Fibroblast of skin of scalp (primary cell): ENCODE measurements around the gene TMEM150B.

Experiments used
- DNase-seq: peaks from one replicate; pipeline ENCODE4 v3.0.0-alpha.2; 2013

TMEM150B gene

DNA sequence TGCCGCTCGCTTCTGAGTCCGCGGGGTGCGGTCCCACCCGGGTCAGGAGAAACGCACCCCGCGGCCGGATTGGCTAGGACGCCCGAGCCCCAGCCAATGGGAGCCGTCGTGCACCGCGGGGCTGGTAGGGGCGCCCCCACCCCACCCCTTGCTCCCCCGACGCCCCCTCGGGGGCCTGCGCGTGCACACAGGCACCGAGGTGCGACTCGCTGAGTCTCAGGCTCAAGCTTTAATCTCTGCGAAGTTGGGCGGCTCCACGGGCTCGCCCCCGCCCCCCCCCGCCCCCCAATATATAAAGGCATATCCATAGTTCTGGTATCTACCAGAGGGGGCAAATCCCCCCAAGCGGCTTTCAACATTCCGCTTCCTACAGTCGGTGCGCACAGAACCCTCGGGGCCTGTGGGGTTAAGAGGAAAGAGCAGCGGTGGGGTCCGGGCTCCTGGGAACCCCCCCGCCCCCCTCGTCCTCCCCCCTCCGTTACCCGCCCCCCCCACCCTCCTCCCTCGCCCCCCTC is 29.6 kb upstream of the TMEM150B start, which contains the start of gene COX6B2:
TSS of gene COX6B2 (minus strand) at position 22 of the 515 bp plus-strand sequence. CDS start 198 bp downstream, outside the sequence.
- no peak for DNase-seq

GRCh38 chr19:55353803-55354697 is 28.9 kb upstream of the TMEM150B start:
- peak; percentile 58 for DNase-seq

DNA sequence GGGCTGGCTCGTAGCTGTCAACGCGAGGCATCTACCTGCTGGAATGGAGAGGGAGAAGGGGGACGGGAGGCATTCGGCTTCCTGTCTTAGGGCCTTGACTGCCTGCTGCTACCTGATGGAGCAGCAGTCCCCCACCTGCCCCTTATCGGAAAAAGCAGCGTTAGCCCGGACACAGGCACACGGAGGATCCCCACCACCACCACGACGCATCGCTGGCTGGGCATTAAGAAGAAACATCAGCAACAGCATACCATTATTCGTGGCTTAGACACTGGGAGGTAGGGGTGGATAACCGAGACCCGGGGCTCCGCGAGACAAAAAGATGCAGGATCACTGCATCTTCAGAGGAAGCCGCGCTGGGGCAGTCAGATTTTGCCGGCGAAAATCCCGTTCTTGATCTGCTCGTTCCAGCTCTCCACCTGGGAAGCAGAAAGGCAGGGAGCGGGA is 28.2 kb upstream of the TMEM150B start:
- DNase-seq: no peak

- no peak for DNase-seq
Measured at GRCh38 chr19:55352549-55353145, 27.5 kb upstream of the TMEM150B start.

- no peak for DNase-seq
Measured at GRCh38 chr19:55352040-55352439, 26.9 kb upstream of the TMEM150B start.

GRCh38 chr19:55350620-55351315 is 25.6 kb upstream of the TMEM150B start:
- no peak for DNase-seq

DNA sequence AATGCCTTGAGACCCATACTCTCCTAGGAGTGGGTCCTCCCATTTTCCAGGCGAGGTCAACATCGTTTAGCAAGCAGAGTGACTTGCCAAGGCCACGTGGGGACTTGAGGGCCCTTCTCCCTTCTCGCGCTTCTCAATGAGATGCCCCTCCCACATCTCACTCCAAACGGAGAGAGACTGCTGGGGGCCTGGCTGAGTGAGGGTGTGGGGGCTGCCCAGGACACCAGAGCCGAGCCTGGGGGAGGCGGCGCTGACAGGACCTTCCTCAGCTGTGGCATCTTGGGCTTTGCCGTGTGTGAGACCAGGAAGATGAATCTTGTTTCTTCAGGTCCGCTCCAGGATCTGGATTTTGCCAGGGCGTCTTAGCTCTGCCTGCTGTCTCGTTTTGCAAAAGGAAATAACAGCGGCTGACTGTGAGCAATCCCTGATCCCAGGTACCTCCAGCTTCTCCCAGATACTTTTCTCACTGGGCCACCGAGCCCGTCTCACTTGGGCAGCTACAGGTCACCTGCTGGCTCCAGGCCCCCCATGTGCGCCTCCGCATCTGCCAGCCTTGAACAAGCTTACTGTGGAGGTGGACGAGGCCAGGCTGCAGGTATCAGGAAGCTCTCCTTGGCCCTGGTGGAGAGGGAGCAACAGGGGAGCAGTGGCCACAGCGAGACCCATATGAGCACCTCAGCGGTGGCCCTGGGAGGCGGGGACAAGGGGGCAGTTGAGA is 23.3 kb upstream of the TMEM150B start:
- DNase-seq: no peak

GRCh38 chr19:55347442-55348009 is 22.4 kb upstream of the TMEM150B start:
- no peak for DNase-seq

DNA sequence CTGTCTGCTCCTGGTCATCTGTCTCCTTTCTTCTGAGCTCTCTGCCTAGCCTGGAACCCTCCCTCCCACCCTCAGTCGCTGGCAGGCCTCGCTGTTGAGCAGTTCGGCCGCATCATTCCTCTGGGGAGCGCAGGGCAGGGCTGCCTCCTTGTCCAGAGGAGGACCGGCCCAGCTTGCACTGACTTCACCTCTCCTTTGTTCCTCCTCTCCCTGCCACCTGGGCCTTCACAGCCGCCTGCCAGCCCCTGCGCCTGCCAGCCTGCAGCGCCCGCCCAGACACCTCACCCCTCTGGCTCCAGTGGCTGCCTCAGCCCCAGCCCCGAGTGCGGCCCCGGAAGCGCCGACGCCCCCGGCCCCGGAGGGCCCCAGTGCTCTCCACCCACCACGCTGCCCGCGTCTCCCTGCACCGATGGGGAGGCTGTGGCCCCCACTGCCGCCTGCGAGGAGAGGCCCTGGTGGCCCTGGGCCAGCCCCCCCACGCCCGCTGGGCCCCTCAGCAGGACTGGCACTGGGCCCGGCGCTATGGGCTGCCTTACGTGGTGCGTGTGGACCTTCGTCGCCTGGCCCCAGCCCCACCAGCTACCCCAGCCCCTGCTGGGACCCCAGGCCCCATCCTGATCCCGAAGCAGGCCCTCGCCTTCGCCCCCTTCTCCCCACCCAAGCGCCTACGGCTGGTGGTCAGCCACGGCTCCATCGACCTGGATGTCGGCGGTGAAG is 21.7 kb upstream of the TMEM150B start:
- no peak for DNase-seq

DNA sequence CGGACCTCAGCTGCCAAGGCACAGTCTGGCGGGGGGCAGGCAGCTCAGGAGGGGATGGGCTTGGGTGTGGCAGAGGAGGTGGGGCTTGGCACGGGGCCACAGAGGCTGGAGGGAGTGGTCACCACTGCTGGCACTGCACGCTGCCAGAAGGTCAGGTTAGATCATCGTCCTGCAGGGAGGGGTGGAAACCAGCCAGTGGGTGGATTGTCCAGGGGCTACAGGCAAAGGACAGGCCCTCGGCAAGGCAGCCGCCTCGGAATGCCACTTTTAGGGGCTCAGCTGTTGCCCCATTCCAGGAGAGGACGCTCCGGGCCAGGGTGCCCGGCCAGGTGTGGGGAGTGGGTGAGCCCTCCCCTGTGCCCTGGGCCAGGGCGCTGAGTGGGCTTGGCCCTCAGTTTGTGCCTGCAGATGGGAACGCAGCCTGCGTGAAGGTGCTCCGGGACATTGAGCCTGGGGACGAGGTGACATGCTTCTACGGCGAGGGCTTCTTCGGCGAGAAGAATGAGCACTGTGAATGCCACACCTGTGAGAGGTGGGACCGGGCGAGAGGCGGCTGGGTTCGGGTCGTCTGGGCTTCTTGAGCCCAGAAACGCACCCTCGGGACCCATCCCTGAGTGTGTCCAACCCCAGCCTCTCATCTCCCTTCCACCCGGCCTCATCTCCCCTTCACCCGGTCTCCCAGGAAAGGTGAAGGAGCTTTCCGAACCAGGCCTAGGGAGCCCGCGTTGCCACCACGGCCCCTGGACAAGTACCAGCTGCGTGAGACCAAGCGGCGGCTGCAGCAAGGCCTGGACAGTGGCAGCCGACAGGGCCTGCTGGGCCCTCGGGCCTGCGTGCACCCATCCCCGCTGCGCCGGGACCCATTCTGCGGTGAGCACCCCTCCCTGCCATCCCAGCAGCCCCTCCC is 20.9 kb upstream of the TMEM150B start:
- no peak for DNase-seq

DNA sequence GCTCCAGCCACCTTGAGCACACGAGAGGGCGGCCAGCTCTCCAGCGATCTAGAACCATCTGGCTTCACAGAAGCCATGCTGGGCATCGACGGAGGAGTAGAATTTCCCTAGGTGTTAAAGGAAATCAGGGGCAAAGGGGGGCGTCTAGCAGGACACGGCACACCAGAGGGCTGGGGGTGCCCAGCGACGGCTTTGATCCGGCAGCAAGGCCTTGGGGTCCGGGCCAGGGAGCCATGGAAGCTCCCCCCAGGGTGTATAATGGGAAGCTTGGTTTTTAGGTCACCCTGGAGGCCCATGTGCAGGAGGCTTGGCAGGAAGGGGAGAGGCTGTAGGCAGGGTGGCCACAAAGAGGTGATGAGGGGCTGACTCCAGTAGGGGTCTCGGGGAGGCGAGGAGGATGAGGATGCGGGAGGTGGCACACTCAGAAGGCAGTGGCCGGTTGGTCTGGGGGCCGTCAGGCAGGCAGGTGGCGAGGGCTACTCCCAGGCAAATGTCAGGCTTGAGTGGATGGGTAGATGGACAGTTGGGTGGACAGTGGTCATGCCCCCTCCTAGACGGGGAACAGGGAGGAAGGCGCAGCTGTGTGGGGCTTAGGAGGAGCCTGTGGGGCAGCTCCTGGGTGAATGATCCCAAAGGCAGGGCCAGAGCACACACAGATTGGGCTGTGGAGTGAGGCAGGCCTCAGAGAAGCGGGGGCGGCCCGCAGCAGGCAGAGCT is 20.1 kb upstream of the TMEM150B start:
- DNase-seq: no peak

GRCh38 chr19:55344444-55344843 is 19.3 kb upstream of the TMEM150B start:
- no peak for DNase-seq

DNA sequence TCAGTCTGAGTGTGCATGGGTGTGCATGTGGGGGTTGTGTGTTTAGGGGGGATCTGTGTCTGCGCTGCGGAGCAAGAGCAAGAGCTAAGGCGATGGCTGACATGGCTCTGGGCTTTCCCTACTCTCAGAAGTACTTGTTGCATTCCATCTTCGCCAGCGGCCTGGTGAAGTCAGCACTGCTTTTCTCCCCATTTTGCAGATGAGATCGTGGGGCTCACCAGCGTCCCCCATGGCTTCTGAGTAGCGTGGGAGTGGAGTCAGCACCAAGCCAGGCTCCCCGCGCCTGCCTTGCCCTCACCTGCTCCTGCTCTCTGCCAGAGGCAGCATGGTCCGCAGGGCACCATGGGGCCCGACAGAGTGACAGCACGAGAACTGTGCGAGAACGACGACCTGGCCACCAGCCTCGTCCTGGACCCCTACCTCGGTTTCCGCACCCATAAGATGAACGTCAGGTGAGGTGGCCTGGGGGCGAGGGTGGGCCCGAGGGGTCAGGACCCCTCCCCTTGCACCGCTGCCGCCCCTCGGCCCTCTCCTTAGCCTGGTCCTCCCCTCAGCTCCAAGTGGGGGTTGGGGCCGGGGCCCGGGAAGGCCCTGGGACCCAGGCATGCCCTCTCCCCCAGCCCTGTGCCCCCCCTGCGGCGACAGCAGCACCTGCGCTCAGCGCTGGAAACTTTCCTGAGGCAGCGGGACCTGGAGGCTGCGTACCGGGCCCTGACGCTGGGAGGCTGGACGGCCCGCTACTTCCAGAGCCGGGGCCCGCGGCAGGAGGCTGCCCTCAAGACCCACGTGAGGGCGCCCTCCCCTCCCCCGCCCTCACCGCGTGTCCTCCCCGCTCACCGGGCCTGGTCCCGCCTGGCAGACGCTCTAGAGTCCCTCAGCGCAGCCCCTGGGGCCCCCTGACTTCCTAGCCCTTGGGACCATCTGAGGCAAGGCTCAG is 16.7 kb upstream of the TMEM150B start:
- DNase-seq: no peak

GRCh38 chr19:55341171-55341588 is 16.0 kb upstream of the TMEM150B start:
- peak; percentile 61 for DNase-seq

DNA sequence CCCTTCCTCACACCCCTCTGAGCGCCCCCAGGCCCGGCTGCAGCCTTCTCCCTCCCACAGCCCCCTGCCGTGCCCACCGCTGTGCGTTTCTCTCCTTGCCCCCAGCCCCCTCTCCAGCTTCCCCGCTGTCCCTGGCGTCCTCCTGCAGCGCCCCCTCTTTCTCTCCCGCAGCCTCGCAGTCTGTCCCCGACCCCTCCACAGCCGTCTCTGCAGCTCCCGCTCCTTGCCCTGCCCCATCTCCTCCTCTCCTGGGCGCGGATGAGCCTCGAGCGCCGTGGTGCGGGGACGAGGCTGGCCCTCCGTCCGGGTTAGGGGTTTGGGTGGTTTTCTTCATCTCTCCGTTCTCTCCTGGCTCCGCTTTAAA is 15.6 kb upstream of the TMEM150B start:
- DNase-seq: no peak

DNA sequence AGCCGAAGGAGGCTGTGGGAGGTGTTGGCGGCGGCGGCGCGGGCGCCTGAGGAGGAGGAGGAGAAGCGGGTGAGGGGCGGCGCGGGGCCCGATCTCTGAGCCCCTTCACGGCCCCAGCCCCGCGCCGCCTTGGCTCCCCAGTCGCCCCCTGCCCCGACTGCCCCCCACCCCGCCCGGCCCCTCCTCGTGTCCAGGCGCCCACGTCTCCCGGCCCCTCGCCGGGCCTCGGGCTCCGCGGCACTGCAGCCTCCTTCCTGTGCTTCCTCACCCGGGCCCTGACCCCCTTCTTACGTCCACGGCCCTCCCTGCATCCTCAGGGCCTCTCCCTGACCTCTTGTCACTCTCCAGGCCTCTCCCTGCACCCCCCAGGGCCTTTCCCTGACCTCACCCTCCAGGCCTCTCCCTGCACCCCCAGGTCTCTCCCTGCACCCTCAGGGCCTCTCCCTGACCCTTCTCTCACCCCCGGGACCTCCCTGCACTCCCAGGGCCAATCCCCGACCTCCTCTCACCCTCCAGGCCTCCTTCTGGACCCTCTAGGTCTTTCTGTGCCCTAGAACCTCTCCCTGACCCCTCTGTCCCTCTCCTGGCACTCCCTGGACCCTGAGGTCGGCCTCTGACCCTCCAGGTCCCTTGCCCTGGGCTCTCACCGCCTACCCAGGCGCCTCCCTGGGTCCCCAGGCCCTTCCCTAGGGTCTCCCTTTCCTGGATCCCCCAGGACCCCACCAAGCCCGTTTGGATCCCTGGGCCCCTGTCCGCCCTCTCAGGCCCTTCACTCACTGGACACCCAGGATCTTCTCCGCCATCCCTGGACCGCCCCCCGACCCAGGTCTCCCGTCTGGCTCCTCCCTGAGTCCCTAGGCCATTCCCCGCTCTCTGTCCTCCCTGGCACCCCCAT is 15.0 kb upstream of the TMEM150B start:
- DNase-seq: no peak
